HG03097 (cell line): ENCODE data around the gene PTPRN2.
"Not testable (repeated sequence)": the region's sequence is repeated elsewhere in the genome, so short reads cannot be mapped to it uniquely, and the experiment has no call there.

Experiments used
- ATAC-seq: cut with Tn5 transposase; IDR thresholded peaks from one replicate; pipeline ENCODE4 v1.9.1; 2021; ENCODE audit not compliant: unreplicated experiment, low FRiP score

Gene PTPRN2

GRCh38 chr7:158409816-158410330 lies 177.8 kb downstream of the PTPRN2 start:
- no peak for ATAC-seq

- no peak for ATAC-seq
Measured at GRCh38 chr7:158409120-158409519, 178.5 kb downstream of the PTPRN2 start.

DNA sequence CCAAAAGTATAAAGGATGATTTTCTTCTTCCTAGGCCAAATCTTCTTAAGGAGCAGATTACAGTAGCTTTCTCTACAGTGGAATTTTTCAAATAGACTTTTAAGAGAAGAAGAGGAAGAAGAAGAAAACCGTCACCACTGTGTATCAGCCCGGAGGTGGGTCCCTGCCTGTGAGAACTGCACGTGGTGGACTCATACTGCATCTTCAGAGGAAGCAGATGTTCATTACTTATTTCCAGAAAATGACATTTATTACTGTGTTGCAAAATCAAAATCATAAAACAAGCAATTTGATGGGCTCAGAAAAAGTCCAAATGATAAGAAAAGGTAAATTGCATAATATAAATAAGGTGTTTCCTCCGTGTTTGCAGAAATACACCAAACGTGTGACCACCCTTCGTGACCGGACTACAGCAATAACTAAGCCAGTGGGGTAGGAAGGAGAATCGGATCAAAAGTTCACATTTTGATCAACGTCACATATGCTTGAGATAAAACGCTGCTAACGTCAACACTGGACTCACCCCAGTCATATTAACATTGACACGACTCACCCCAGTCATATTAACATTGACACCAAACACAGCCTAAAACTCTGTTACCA lies 179.2 kb downstream of the PTPRN2 start:
- ATAC-seq: no peak

- ATAC-seq: no peak
Measured at GRCh38 chr7:158407581-158408317, 179.9 kb downstream of the PTPRN2 start.

GRCh38 chr7:158406801-158407200 lies 180.8 kb downstream of the PTPRN2 start:
- ATAC-seq: no peak

DNA sequence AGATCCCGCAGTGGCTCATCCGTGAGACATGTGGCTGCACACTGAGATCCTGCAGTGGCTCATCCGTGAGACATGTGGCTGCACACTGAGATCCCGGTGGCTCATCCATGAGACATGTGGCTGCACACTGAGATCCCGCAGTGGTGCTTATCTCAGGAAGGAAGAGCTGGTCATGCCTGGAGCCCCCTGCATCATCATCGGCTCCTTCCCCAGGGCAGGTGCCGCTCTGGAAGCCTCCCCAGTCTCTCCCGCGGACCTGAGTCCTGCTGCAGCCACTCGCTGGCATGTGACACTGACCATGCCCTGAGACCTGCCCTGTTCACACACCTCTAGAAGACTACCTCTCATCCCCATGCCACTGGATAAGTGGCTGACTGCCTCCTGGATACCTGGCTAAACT lies 181.3 kb downstream of the PTPRN2 start:
- ATAC-seq: no peak

- not testable (repeated sequence) for ATAC-seq
Measured at GRCh38 chr7:158405771-158406170, 181.9 kb downstream of the PTPRN2 start.

DNA sequence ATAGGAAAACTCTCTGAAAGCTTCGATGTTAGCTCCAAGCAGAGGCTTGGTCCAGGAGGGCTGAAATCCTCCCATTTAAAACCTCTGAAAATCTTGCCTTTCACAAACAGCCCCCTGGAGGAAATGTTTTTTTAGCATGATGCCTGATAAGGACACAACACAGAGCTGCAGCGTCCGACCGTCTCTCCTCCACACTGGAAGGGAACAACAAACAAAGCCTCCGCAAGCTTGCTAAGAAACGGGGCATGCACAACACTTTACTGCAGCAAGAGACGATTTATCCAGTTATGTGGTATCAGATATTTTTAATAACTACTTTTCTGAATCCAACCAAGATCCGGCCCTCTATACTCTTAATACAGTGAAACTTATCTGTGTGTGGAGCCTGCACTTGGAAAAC lies 182.3 kb downstream of the PTPRN2 start:
- ATAC-seq: no peak

- no peak for ATAC-seq
Measured at GRCh38 chr7:158404031-158404761, 183.4 kb downstream of the PTPRN2 start.

DNA sequence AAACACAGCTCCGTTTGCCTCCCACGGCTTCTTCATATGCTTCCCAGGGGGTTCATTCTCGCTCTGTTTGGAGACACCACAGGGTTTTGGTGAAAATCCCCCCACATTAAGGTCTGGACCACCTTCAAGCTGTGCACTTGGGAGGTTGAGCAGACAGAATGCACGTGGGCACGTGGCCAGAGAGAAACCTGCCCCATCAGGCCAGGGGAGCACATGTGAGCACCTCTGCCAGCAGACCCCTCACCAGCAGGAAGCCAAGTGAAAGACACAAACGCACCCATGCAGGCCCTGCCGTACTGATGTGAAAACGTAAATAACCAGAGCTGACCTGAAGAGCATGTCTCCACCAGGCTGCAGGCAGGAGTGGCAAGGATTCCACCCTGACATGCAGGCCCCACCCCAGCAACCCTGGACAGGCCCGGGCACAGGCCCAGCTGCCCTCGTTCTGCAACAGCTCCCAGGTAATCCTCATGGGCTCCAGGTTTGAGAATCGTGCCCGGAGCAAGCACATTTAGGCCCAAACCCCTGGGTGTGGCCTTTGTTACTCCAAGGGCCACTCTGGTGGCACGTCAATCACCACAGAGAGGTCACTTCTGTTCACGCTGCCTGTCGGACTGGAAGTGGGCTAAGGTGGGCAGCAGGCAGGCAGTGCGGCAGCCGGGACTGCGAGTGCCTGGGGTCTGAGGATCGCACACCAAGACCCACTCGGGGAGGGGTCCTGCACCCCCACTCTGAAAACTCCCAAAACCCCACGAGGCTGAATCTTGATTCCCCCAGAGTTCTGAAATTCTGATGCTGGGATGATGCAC lies 184.4 kb downstream of the PTPRN2 start:
- no peak for ATAC-seq

DNA sequence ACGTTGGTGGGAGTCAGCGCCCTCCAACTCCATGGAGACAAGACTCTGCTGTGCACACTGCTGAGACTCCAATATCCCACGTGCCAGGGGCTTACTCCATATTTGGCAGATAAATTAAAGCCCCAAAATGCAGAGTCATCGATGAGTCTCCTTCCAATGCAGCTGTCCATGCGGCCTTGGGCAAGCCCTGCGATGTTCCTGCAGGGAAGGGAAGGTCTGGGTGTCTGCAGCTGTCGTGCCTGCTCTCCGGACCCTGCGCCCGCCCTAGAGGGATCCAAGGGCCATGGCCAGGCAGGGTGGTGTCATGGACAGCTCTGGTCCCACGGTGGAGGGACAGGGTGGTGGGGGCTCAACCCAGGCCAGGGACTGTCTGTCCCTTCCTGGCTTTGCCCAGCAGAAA lies 185.2 kb downstream of the PTPRN2 start:
- no peak for ATAC-seq

- ATAC-seq: no peak
Measured at GRCh38 chr7:158401826-158402225, 185.8 kb downstream of the PTPRN2 start.

DNA sequence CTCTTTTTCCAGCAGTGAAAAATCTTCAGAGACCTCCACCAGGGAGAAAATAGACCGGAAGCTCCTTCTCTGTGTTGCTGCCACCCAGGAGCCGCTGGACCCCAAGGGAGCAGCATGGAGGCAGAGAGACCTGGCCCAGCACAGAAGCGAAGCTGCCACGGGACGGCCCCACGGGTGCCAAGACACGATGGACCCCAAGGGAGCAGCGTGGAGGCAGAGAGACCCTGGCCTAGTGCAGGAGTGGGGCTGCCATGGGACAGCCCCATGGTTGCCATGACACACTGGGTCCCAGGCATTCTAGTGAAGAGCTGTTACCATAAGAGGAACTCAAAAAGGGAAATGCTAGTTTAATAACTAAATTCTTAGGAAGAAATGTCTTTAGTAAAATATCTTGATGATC lies 186.3 kb downstream of the PTPRN2 start:
- ATAC-seq: no peak

DNA sequence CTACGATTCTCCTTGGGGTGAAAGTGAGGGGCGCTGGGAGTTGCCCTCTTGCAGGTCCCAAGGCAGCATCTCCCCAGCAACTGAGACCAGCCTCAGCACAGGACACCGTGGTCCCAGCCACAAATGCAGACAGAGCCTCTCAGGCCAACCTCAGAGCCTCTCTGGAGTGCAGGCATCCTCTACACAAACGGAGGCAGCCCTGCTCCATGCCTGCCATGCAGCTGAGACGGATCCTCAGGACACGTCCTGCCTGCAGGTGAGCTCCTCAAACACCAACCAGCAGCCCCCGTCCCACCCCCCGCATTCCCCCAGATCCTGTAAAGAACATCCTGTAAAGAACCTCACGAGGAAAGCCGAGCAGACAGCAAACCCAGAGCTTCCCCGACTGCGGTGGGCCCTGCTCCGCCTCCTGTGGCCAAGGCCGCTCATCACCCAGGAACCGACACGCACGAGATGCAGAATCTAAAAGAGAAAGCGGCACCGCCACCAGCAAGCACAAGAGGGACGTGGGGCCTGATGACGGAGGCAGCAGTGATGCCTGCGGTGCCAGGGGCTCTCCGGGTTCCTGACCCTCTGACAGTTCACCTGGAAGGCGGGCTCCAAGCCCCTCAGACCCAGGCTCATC lies 186.9 kb downstream of the PTPRN2 start:
- no peak for ATAC-seq

GRCh38 chr7:158399762-158400161 lies 187.9 kb downstream of the PTPRN2 start:
- ATAC-seq: no peak

DNA sequence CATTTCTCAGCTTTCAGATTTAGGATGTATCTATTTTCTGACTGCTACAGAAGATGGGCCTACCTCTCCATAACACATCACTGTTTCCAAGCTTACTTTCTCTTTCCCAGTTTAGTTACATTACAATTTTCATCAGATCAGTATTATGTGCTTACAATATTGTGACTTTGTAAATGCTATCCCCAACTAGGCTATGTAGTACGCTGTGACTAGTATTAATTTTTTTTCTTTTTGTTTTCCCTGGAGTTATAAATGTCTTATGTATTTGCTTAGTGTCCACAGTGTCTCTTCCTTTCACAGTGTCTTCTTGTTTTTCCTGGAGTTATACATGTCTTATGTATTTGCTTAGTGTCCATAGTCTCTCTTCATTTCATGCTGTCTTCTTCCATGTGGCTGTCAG lies 188.9 kb downstream of the PTPRN2 start:
- ATAC-seq: no peak

DNA sequence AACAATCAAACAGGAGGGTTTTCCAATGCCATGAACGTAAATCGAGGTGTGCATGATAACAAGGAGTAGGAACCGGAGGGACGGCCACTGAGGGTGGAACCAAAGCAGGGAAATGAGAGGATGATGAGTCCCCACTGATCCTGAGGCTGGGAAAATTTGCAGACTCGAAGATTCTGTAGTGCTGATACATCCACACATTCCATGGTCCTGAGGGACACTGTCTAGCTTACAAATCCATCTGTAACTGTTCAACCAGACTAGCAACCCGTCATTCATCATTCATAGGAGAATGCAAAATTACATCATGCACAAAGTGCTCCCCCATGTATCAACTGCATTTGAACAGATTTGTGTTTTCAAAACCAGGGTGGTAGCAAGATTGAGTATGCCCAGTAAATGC lies 189.7 kb downstream of the PTPRN2 start:
- ATAC-seq: no peak

DNA sequence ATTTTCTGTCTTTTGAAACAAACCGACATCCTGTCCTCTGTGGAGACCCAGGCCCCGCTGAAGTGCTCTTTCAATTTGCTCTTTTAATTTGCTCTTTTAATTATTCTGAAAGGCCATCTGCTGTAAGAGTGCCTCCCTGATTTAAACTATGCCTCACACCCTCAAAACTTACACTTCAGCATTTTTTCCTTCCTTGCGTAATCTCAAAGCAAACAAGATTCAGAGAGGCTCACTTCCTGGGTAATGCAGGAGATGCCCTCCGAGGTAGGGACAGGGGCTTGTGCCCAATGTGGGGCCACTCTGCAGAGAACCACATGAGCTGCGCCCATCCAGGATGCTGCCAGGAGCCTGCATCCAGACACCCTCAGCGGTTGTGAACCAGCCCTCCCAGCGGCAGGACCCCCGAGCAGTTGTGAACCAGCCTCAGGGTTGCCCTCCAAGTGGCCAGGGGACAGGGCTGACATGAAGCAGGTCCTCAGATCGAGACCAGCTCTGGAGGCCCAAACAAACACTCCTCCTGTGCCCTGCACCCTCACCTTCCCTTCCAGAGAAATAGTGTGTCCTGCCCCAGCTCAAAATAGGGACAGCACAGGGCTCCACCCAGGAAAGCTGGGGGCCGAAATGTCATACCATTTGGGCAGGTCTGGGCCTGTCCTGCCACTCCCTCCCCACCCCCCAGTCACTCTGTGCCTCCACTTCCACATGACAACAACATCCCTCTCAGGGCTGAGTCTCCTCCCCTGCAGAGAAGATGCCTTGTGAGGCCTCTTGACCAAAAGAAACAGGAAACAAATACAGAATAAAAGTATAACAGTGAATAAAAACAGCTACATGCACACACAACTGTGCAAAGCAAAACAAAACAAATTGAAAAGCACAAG lies 190.4 kb downstream of the PTPRN2 start:
- no peak for ATAC-seq

- ATAC-seq: no peak
Measured at GRCh38 chr7:158396301-158396905, 191.2 kb downstream of the PTPRN2 start.
